ENCODE measurements around the gene SCTR.

Gene SCTR

DNA sequence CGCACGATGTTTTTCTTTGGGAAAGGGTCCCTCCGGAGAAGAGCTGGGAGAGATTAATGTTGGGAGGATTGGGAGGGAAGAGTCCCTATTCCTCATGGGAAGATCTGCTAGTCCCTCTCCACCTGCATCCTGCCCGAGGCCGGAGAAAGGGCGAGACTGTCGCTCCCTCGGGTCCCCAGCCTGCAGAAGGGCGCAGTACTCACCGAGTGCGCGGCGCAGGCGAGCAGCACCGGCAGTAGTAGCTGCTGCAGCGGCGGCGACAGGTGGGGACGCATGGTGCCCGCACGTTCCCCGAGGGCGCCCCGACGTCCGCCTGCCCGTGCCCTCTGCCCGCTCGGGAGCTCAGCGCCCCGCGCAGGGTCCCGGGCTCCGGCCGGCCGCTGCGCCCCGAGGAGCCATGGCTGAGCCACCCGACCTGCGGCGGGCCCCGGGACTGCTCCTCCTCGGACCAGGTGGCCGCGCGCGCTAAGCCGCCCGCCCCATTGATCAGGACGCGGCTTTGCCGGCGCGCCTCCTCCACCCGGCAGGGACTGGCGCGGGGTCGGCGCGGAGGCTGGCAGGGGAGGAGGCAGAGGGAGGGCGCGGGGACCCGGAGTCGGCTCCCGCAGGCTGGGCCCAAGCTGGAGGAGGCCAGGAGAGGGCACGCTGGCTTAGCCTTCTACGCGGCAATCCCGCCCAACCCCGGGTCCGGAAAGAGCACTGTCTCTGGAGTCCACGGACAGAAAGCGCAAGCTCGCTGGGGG lies at the start of gene SCTR:
Gene SCTR (minus strand): TSS at position 532 of the 743 bp plus-strand sequence. CDS start 257 bp downstream, at position 275.
- no peak for DNase-seq (ENCODE audit: low spot score)

DNA sequence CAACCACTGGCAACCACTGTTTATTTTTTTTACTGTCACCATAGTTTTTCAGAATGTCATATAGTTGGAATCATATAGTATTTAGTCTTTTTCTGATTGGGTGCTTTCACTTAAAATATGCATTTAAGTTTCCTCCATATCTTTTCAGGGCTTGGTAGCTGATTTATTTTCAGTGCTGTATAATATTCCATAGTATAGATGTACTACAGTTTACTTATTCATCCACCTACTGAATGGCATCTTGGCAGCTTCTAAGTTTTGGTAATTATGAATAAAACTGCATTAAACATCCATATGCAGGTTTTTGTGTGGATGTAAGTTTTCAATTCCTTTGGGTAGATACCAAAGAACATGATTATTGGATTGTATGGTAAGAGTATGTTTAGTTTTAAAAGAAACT lies 43.0 kb upstream of the SCTR start:
- DNase-seq (ENCODE audit: low spot score) = no peak

DNA sequence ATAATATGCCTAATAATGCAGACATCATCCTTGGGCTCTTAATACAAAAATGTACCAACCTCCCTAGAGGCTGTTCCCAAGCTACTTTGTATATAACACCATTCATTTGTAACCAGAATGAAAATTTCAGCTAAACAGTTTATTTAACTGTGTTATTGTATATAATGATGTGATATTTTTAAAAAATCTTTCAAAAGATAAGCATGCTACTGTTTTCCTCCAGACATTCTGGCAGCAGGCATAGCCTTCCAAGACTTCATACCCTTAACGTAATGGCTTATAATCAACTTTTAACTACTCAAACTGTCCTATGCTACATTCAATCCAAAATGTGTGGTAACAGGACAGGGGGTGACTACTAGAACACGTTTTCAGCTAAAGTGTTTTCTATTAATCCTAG lies 41.2 kb upstream of the SCTR start:
- DNase-seq (ENCODE audit: low spot score) = no peak

DNA sequence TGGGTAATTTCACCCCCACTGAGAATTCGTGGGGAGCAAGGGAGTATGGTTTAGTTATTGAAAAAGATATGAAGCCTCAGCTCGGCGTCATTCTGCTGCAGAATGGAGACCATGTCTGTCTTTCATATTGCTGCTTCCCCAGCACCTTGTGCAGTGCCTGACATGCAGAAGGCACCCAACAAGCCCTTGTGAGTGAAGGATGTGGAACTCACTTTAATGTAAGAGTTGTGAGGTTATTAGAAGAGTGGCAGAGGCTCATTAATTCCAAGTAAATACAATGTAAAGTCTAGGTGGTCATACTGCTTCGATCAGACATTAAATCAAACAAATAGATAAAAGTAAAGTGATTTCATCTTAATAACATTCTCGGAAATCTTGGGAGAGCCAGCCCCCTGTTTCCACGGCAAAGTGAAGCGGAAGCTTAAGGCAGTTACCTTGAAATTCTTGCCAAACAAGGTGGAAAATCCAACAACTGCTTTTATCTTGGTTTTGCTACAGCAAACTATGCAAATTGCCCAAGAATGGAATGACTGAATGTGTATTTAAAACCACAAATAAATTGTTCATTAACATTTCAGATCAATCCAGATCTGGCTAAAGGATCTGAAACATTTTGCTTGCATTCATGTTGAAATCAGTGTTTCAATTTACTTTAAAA lies 29.5 kb upstream of the SCTR start:
- no peak for DNase-seq (ENCODE audit: low spot score)

DNA sequence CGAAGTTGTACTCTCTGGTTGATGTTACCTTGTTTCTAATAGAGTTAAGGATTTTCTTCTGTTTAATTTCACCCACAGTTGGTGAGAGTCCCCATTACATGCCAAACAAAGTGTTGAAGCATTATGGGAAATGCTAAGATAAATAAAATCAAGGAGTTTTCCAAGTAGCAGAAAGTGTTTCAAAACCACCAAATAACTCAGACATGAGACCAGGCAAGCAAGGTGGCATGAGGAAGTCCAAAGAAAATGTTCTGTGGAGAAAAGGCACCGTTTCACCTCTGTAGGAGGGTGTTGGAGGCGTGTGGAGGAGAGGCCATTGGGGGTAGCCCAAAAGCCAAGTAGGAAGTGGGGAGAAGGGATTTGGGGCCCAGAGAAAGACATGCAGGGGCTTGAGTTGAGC lies 28.6 kb upstream of the SCTR start:
- no peak for DNase-seq (ENCODE audit: low spot score)

DNA sequence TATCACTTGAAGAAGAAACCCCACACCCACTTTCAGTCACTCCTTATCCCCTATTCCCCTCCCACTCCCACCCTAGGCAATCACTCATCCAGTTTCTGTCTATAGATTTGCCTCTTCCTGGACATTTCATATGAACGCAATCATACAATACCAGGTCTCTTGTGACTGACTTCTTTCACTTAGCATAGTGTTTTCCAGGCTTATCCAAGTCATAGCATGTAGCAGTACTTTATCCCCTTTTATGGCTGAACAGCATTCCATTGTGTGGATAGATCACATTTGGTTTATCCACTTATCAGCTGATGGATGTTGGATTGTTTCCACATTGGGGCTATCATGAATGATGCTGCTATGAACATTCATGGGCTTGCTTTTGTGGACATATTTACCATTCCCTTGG lies 26.6 kb upstream of the SCTR start:
- DNase-seq (ENCODE audit: low spot score) = no peak

DNA sequence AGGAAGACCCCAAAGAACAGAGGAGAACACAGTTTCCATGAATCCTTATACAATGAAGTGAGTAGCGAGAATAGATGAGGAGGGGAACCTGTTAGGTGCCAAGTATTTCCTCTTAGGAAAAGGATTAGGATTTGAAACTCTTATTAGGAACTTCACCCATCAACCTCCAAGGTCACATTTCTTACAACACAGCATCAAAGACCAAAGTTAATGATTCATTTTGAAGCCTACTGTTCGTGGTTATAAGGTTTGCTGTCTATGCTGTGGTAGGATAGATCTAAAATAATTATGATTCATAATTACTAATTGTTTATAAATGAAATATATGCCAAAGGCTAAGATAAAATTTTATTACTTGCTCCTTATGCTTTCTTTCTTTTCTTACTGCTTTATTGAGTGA lies 26.1 kb upstream of the SCTR start:
- DNase-seq (ENCODE audit: low spot score) = no peak

DNA sequence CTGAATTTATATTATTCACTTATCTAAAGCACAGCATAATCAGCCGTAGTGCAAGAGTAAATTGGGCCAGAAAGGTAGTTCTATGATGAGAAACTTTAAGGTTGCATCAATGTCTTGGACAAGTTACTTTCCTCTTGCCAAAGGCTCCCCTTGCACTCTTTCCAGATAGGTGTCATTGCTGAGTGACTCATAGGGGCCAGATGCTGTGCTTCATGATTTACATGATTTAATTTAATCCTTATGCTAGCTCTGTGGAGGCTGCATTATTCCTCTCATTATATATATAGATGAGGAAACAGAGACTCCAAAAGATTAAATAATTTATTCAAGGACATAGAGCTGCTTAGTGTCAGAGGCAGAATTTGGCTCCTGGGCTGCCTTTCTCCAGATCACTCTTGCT lies 25.0 kb upstream of the SCTR start:
- no peak for DNase-seq (ENCODE audit: low spot score)

DNA sequence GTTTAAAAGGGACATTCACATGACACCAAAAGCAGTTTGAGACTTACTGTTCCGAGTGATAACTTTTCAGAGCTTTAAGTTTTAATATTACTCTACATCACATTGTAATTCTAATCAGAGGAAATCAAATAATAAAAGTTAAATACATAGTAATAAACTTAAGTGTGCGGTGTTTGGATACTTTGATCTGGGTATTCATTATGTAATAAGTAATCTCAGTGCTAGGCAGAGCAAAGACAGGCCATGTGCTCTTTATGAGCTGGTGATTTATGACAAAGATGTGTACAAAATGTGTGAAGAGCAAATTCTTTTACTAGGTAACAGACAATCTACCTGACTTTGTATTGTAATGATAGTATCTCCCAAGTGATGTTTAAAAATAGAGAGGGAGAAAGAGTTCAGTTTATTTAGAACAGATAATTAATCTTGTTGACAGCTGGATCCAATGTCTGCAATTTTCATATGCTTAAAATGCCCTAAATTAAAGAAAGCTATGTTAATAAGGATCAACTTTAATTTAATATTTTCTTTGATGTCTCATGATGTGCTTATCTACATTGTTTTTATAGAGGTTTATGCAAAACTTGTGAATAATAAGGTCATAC lies 24.3 kb upstream of the SCTR start:
- DNase-seq (ENCODE audit: low spot score) = no peak

DNA sequence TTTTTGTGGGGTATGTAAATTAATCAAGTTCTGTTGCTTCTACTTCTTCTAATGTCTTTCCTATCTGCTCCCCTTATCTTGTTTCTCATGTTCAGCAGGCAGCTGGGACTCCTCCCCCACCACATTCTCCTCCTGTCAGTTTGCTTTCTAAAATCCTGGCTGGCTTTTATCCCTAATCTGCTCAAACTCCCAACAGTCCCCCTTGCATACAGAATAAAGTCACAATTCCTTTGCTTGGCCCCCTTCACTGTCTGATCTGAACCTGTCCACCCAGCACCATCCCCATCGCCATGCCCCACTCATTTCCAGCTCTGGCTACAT lies 22.1 kb upstream of the SCTR start:
- DNase-seq (ENCODE audit: low spot score) = no peak

DNA sequence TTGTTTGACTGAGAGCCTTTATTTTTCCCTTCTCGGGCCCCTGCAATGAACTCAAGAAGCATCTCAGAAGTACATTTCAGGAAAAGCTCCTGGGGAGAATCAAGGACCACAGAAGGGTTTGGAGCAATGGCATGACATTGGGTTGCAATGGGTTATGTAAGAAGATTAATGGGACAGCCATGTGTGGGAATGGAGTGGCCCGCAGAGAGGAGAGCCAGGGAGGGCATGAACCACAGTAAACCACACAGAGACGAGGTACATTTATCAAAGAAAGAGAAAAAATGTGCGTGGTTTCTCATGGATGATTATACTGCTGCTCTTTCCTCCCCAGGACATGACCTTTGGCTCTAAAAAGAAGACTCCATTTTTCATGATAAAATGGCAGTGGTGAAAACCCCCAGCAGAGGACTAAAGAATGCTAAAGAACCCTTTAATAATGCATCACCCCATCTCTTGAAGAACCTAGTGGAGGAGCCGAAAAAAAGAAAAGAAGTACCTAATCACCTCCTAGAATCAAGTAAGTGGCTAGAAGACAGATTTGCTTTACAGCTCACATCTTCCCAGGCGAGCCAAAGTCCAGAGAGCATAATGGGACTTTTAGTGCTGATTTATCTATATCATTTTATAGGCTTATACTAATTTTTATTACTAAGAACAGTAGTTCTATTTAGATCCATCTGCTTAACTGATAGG lies 21.6 kb upstream of the SCTR start:
- DNase-seq (ENCODE audit: low spot score) = no peak

DNA sequence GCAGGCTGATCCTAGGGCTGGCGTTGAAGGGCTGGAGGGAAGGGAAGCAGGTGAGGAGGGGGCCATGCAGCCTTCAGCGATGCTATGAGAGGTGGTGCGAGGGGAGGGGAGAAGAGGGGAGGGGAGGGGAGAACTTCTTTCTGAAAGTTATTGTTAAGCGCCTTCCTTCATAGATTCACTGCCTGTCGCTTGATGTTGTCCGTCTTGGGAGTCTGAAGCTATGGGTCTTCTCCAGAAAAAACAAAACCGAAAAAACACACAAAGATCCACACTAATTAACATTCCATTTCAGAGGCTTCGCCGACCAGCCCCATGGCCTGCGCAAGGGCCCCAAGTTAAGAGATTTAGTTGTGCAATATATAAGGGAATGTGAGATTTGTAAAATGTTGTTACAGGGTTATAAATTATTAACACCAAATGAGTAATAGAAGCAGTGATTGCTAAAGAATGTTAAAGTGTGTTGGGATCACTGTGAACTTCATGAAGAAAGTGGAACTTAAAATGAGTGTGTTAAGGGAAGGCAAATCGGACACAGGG lies 20.7 kb upstream of the SCTR start:
- DNase-seq (ENCODE audit: low spot score) = no peak

DNA sequence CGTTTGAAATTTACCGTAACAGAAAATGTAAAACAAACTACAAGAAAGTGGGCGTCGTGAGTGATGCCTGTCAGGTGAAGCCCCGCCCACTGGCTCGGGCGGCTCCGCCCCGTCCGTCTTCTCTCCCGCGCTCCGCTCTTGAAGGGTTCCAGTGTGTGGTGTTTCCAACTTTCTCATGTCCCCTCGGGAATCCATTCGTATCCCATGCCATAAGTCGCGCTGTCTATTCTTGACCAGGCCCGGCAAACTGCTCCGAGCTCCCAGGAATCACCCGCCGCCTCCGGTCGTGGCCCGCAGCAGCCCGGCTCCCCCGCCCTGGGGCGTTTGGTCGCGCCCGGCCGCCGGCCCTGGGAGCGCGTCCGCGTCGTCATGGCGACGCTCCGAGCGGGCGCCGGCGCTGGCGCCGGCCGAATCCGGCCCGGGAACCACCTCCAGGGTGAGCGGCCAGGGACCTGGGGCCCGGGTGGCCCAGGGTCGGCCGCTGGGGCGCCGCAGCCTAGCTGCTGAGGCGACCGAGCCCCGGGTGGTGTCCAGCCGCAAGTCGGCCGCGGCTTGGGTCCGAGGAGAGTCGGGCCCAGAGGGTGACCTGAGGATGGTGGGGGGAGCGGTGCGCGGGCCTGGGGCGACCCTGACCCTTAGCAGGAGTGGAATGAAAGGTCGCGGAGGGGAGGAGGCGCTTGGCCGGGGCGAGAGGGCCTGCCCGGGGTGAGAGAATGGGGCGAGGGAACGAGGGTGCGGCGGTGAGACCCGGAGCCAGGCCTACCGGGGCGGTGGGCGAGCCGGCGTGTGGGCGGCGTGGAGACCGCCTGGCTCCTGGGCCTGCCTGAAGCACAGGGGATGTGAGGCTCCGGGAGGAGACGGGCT lies 20.0 kb upstream of the SCTR start, which contains the start of gene CFAP221:
Gene CFAP221 (plus strand): TSS at position 375 of the 864 bp plus-strand sequence. CDS start 1,683 bp downstream, outside the sequence.
- DNase-seq (ENCODE audit: low spot score) = no peak

DNA sequence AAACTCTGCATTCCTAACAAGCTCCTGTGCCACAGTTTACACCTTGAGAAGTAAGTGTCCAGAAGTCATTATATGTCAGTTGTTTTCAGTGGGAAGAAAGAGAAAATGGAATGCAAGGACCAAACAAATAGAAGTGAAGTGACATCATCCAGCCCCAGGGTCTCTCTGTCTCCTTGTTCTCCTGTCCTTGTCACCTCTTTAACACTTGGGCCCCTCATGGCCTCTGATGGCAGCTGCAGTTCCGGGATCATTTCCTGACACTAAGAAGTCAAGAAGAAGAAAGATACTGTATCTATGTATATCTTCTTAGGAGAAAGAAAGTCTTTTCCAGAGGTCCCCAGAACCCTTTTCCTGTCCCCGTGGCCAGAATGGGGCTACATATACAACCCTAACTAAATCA lies 17.2 kb upstream of the SCTR start:
- DNase-seq (ENCODE audit: low spot score) = no peak

DNA sequence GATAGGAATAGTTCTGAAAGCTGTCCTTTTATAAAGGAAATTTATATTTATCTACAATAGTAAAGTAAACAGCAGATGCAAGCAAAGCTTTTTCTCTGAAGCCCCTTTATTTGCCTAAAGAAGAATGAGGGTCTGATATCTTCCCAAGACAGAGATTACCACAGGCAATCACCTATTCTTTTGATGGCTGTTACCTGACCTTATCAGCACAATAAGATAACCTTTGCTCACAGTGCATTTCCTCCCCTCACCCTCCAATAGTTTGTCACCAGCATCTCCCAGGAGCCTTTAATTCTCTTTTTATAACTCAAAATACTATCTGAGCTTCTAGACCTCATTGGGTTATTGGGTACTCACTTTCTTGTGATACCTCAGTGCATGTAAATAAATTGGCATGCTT lies 13.5 kb upstream of the SCTR start:
- no peak for DNase-seq (ENCODE audit: low spot score)

DNA sequence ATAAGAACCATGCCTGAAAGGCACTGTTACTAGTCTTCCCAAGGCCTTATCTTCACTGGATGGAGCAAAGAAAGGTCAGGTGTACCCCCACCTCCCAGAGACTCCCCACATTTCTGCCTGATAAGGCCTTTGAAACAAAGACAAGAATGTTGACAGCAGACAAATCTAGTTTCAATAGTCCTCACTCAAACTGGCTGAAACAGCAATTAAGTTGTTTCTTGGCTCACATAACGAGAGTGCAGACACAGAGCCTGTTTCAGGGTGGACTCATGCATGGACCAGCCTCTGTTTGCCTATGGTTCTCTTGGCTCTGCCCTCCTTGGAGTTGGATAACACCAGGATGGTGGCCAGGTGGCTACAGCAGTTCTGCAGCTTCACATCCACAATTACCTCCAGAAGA lies 12.4 kb upstream of the SCTR start:
- DNase-seq (ENCODE audit: low spot score) = no peak

DNA sequence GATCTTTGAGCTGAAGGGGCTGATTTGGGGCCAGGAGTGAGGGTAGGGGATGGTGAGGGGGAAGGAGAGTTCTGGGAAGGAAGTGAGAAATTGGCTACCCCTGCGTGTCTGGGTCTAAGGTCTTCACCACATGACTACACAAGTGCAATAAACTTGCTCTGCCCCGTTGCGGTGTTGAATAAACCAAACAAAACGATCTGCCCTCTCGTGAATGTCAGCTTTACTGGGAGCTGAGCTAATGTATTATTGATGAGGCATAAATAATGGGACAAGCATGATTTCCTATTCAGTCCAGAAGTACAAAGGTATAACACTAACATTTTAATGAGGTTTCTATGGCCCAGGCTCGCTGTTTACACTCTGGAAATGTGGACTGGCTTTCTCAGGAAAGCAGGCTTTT lies 11.9 kb upstream of the SCTR start:
- no peak for DNase-seq (ENCODE audit: low spot score)

DNA sequence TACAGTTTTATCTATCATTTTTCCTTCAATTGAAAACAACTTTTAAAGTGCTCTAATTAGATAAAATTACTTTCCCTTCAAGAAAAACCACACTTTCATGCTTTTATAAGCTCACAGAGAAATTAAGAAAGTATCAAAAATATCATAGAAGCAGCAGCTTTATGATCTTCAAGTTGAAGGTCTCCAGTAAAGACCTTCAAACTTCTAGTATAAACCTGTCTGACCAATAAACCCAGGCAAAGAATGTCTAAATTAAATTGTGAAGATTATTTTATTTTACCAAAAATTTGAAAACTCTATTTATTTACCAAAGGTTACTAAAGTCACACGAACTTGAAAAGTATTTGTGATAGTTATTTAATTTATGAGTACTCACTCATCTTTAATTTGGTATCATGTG lies 9.3 kb upstream of the SCTR start:
- no peak for DNase-seq (ENCODE audit: low spot score)

DNA sequence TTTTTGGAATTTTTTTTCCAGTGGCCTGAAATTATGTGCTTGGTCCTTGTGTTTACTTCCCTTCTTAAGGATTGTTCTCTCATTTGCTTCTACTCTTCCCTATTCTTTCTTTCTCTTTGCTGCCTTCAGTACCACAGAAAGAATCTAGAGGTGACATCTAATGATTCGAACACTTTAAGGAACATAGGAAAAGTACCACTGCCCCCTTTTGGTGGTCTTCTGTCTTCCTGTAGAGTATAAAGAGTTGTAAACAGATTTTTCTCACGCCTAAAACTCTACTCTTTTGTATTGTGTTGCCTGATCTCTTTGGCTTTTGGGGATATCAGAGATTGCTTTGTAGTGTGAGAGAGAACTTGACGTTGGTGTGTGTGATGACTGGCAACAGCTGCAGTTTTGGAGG lies 7.0 kb upstream of the SCTR start:
- DNase-seq (ENCODE audit: low spot score) = no peak

DNA sequence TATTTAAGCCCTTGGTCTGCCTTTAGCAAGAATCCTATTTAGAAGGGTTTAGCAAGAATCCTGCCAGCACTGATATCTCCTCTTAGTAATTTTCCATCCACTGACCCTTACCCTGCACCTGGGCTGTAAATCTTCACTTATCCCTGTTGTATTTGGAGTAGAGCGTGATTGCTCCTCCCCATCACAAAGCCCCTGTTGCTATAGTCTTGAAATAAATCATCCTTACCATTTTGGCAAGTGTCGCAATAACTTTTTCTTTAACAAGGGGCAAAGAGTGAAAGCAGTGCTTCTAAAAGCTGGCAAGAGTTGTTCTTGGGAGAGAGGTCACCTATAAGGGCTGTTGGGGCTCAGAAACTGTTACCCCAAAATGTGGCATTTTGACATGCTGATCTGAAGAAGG lies 3.7 kb upstream of the SCTR start:
- DNase-seq (ENCODE audit: low spot score) = no peak

DNA sequence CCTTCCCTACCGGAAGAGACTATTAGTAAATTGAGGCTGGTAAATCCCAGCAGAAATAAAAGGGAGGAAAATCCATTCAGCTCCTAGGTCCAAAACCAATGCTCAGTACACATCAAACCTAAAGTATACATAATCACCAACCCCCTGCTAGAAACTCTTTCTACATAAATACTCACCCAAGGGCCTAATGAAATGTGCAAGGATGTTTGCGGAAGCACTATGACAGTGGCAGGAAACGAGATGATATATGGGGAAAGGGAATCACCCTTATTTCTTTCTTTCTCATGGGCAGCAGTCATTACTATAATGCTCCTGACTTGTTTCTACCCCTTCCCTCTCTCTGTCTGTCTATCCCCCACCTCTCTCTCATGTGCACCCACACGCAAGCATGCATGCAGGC lies 1.3 kb upstream of the SCTR start:
- DNase-seq (ENCODE audit: low spot score) = no peak
